NCI-H82 (cell line): ENCODE measurements around the gene TSPAN14.

Experiments used
- DNase-seq: peaks from one replicate; lab custom pipeline; 2025; lab: John Stamatoyannopoulos, UW

Gene TSPAN14

DNA sequence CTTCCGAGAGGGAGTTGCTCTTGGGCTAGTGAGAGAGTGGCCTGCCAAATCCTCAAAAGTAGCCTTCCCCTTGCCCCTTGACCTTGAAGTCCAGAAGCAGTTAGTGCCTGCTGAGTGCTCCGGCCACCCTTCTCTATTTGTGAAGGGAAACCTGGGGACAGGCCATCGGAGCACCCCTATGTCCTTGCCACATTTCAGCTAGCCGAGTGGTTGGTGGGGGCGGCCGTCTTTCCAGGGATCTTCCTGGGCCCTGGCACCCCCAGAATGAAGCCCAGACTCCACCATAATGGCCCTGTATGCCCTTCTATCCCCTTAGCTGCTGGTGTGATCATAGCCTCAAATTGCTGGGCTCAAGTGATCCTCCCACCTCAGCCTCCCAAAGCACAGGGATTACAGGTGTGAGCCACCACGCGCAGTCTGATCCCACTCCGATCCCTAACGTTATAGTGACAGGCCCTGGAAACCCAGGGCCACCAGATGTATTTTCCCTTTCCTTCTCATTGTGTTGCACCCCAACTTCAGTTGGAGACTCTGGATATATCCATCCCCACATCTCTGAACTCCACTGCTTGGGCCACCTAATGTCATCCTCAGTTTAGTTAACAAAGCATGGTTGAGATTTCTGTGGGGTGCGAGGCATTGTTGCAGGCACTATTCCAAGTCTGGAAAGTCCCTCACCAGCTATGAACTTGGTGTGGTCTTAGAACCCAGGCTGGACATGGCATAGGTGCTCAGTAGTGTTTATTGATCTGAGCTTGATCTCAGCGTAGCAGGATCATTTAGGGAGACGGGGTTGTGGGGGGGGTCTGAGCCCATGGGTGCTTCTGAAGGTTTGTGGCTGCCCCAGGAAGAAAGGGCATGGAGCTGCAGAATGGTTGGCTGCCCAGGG, 1.6 kb downstream of the TSPAN14 start:
- DNase-seq = no peak

DNA sequence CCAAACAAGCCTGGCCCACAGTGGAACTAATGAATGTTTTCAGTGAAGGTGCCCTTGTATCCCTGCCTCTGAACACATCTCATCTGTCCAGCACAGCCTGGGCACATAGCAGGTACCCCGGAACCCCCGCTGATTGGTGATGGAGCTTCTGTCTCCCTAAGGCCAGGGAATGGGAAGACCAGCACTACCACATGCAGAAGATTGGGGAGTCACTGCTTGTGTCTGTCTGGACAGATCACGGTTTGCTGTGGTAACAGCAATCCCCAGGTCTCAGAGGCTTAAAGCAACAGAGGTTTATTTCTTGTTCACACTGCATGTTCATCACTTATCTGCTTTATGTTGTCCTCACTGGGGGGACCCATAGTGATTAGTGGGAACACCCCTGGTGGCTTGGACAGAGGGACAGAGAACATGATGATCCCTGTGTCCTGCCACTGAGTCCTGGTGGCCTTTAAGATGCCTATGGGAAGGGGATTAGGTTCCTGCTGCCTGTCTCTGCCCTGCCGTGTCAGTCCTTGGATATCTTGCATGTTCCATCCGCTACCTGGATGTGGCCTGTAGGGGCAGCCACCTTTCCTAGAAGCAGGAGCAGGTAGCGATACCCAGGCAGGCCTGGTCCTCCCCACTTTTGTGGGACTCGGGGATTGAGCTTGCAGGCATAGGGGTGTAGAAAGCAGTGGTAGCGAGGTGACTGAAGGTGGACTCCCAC, 3.6 kb downstream of the TSPAN14 start:
- DNase-seq = peak; percentile 17

DNA sequence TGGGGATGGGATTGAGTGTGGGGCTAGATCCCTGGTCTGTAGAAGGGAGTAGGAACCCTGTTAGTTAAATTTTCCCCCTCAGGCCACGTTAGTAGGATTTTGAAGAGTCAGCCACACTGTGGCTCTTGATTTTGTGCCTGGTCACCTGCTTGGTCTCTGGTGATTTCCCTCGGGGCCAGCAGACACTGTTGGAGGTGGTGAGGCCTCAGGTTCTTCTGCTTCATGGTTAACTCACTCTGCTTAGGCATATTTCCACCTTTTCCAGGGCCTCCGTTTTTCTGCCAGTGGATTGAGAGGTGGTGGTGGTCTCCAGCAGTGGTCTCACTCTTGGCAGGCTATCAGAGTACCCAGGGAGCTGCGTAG, 4.1 kb downstream of the TSPAN14 start:
- no peak for DNase-seq

DNA sequence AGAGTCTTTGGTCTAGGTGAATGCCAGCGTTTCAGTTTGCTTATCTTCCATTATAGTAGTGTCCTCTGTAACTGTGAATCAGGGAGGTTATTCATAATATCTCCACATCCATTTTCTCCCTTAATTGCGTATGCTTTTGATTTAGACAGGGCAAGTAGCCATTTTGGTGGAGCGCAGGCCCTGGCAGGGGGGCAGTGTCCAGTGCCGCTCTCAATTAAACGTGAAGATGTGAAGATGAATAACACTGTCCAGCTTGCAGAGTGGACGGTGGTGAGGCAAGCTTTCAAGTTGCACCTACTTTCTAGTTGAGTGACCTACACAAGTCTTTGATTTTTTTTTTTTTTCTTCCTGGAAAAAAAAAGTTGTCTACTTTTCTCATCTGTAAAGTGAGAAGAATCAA, 4.5 kb downstream of the TSPAN14 start:
- DNase-seq = no peak

DNA sequence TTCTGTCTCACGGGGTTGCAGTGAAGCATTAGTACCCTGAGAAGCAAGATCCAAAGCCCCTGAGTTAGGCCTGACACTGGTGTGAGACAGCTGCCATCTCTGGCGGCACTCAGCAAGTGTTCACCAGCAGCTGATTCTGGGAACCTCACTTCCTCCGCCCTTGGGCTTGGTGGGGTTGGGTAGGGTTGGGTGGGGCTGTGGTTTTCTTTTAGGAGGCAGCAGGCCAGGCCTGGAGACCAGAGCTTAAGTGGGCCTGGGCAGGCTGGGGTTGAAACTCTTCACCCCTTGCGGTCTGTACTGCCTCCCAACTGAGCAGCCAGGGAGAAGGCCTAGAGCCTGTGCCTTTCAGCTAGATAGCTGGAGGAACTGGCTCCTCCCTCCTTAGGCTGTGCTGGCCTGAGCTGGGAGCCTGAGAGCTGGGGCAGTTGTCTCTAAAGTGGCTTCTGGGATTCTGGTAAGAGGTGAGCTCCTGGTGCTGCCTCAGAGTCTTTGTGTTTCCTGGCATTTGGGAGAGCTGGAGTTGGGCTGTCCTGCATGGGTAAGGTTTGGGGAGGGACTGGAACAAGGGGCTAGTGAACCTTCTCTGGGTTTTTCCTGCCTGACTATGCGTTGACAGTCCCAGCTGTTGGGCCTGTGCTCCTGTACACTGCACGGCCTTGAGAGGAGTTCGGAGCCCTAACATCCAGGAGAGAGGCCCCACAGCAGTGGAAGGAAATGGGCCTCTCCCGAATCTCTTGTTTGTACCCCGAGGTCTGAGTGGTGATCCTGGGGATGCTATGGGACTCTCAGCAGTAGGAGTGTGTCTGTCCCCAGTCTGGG, 5.1 kb downstream of the TSPAN14 start:
- peak; percentile 17 for DNase-seq

DNA sequence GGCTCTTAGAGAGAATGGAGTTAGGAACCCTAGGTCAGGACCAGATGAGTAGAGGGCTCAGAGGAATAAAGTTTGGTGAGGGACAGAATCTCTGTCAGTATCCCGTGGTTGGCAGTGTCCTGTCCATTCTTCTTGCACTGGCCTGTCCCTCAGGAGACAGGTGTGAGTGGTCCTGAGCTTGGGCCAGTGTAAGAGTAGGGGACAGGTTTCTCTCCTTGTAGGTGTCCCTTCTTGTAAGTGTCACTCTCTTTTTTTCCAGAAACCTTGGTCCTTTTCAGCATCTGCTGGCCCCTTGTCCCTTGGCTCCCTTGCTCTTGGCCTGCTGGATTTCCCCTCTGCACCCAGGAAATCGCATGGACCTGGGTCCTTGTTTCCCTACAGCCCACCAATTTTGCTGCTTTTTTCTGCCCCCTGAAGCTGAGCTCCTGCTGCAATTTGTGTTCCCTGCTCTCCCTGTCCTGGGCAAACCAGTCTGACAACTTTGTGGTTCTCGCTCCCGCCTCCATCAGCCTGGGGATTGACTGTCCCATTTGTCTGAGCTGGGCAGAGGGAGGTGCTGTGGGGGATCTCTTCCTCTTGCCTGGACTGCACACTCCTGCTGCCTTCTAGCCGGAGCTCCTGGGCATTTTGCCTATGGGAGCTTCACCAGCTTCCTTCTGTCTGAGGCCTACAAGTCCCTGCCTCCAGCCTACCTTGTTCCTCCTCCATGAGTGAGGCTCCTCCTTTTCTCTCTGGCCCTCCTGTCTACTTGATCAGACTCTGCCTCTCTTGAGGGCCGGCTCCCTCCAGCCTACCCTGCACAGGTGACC, 6.5 kb downstream of the TSPAN14 start:
- DNase-seq = peak; percentile 15

DNA sequence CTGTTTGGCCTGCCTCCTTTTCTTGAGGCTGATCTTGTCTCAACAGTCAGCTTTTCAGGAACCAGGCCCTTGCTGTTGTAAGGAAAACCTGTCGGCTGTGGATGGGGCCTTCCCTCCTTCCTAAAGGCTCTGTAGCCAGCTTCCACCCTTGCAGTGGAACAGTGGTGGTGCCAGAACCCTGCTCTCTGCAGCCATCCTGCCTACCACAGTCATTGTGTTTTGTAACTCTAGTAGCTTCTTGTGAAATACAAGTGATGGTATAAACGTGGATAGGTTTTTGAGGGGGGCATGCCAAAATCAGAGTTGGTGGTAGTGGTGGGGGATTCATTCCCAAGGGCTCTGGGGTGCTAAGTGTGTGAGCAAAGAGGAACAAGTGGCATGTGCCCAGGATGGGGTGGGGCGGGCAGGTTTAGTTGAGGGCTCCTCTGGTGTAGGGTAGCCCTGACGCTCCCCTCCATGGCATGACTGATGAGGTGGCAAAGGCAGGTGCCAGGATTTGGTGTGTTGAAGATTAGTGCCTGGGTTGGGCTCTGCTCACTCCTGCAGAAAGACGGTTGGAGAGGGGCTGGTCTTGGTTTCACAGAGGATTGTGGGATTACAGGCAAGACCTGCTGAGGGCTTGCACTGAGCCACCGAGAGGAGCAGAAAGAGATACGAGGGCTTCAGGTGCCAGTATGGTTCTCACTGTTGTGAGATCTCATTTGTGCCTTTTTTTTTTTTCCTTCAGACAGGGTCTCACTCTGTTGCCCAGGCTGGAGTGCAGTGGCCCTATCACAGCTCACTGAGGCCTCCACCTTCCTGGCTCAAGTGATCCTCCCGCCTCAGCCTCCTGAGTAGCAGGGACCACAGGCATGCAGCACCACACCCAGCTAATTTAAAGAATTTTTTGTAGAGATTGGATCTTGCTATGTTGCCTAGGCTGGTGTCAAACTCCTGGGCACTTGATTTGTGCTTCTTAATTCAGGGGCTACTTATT, 7.4 kb downstream of the TSPAN14 start:
- peak; percentile 12 for DNase-seq

DNA sequence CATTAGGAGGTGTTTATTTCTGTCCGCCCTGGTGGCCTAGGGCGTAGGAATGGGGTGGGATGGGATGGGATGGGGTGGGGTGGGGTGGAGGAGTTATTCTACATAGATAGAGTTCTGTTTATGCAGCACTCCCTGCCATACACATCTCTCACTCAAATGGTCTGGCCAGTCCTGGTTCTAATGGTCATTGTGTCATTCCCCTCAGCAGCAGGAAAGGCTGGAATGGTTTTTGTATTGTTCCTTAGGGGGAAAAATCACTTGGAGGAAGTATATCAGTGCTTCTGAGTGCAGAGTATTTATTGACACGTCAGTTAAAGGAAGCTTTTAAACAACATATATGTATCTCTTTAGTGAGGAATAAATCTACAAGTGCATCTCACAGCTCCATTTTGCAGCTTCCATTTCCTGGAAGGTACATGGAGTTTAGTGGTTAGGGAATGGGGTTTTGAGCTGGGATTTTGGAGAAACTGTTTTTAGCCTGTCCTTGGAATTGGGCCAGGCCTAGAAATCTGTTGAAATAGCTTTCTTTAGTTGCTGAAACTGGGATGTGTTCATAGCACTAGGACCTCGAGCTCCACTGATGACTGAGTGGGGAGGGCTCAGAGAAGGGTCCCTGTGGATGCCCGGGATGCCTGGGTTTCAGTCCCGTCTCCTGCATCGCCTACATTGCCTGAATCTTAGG, 8.3 kb downstream of the TSPAN14 start:
- DNase-seq = no peak

DNA sequence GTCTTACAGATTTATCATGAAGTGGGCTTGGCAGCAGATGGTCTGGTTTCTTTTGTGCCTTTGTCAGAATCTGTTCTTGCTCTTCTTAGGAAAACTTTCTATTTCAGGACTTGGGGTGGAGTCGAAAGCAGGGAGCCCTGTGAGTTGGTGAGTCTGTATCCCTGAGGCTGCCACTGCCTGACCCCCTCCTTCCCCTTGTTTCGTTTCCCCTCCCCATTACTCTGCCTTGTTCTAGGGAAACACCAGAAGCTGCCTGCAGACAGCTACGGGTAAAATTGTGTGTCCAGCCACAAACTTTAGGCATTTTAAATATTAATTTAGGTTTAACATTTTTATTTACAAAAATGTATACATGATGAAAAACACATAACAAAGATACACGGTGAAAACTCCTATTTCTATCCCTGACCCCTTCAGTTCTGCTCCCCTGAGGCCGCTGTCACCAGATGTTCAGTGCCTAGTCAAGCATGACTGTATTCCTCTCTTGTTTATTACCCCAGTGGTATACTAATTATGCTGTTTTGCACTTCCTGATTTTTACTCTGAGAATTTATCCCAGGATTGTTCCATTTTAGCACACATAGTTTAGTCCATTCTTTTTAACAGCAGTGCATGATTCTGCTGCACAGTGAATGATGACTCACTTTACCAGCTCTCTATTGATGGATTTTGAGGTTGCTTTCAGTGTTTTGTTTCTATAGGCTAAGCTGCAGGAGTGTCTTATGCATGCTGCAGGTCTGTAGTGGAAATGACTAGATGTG, 9.1 kb downstream of the TSPAN14 start:
- DNase-seq = peak; percentile 50

DNA sequence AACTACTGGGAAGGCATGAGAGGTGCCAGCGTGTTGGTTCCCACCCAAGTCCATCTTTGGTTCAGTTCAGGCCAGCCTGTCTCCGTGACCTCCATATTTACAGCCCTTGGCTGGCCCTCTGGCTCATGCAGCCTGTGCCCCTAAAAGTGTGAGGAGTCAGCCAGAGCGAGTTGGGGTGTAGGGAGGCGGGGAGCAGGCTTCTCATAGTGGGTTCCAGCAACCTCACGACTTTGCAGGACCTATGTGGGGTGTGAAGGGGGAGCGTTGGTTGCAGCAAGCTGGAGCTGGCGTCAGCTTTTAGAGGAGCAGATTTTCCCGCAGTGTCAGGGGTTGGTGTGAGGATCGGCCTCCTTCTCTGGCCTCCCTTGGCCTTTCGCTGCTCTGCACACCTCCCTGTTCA, 9.8 kb downstream of the TSPAN14 start:
- DNase-seq = no peak

DNA sequence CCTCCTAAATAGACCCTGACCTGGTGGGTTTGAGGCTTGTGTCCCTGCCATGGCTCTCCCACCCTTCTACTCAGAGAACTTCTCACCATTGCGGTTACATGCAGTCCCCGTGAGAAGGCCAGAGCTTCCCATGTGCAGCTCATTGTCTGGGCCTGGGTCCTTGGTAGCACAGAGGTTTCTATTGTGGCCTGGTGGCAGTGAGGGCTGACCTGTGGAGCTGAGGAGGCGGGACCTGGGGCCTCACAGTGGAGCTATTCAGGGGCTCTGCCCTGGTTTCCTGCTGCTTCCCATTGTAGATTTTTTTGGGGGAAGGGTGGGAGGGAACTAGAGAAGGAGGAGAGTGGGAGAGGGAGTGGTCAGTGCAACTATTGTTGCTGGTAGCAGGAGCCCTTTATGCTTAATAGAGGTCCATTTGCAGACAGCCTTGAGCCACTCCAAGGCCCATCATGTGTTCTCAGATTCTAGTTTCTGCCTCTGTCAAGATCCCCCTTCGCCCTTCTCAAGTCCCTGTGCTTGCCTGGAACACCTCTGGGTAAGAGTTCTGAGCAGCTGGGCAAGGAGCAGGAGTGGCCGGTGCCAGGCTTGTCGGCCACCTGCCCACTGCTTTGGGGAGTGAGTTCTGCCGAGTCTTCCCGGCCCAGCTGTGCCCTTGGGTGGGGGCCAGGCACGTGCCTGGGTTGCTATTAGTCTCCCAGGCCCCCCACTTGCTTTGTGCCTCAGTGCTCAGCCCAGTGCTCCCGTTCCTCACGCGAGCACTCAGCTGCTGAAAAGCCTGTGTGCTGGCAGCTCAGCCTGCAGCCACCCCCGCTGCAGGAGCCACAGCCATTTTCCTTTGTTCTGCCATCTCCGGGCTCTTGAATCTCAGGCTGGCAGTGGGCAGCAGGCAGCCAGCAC, 10.7 kb downstream of the TSPAN14 start:
- peak; percentile 13 for DNase-seq

DNA sequence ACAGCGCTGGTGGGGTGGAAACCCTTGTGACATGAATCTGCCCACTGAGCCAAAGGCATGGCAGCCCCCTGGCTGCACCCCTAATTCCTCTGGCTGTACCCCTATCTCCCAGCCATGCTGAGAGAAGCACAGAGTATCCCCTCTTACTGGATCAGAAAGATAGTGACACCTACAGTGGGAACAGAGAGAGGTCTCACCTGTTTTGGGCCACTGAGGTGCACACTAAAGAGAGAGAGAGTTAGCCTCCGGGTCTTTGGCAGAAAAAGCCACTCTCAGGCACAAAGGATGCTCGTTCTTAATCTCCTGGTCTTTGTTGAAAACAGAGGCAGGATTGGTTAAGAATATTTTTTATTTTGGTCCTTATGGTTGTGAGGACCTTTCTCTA, 11.3 kb downstream of the TSPAN14 start:
- no peak for DNase-seq

DNA sequence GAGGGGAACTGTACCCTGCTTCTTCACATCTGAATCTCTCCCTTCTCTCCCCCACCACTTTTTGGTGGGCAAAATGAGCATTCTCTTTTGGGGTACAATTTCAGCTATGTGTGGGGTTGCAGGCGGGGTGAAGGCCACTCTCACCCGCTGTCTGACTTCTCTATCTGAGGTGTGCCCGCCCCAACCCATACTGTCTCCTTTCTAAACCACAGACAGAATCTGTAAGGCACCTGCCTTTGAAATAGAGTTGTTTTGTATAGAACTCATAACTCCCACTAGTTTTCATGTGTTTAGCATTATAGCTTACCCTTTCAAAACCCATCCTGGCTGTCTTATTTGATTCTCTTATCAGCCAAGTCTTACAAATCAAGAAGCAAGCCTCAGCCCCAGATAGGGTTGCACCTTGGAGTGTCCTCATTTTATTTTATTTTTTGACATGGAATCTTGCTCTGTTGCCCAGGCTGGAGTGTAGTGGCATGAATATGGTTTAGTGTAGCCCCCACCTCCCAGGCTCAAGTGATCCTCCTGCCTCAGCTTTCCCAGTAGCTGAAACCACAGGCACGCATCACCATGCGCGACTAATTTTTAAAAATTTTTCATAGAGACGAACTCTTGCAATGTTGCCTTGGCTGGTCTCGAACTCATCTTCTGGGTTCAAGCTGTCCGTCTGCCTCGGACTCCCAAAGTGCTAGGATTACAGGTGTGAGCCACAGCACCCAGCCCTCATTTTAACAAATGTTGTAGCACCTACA, 11.9 kb downstream of the TSPAN14 start:
- DNase-seq = no peak

DNA sequence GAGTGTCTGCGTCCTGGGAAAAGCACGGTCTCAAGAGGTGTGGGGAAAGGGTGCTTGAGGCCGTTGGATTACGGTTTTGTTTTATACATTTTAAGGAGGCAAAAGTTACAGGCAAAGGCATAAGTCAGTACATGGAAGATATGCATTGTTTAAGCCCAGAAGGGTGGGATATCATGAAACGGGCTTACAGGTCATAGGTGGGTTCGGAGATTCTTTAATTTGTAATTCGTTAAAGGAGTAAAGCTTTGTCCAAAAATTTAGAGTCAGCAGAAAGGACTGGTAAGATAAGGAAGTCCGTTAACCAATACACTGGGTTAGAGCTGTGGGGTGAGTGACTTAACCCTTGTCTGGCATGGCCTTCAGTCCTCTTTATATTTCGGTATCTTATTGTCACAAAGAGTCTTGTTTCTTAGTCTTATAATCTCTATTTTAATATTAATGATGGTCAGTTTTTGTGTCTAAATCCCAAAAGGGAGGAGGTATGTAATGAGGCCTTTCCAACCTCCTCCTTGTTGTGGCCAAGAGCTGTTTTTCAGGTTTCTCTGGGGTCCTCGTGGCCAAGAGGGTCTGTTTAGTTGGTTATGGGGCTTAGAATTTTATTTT, 12.7 kb downstream of the TSPAN14 start:
- DNase-seq = no peak

DNA sequence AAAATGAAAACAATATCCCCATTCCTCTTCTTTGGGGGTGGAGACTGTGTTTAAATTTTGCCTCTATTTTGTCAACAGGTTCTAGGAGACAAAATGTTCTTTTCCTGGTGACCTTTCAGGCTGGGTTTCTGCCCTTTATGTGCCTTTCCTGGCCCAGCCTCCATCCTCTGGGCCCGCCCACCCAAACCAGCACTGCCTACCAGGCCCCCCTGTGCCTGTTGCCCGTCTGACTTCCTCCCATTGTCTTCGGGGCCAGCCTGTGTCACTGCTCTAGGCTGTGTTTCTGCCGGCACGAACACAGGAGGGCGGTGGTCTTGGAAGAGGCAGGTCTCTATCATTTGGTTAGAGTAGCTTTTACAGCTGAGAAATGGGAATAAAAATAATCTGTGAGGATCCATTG, 13.9 kb downstream of the TSPAN14 start:
- peak; percentile 77 for DNase-seq

DNA sequence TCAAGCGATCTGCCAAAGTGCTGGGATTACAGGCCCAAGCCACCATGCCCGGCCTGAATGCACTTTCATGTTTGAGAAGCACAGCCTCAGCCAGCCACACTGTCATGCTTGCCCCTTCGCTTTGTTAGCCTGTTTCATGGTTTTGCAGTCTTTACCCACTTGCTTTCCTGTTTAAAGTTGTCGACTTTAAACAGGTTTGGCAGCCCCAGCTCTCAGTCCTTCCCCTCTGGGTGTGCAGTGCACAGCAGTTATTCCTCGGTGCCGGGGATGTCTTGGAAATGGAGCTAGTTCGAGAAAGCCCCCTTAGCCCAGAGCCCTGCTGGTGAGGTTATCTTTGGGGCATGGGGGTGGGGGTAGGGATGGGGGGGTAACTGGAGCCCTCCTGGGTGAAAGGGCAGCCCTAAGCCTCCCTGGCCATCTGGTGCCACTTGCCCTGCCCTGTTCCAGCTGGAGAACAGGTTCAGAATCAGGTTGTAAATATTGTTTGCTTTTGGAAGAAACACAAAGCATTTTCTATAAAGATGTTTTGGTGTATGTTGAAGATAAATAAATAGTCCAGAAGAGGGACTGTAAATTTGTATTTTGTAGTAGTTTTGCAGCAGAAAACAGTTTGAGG, 14.8 kb downstream of the TSPAN14 start:
- peak; percentile 77 for DNase-seq

DNA sequence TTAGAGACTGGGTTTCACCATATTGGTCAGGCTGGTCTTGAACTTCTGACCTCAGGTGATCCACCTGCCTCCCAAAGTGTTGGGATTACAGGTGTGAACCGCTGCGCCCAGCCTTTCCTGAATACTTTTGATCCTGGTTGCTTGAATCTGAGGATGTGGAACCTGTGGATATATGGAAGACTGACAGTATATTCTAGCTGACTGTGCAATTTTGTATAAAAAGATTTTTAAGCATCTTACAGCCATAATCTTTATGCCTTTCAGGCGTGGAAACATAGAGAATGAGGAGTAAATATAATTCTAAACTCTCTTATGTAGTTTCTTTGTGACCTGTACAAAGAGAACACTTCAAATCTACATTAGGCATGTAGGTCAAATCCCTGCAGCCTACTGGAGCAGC, 16.2 kb downstream of the TSPAN14 start:
- no peak for DNase-seq
